ENCODE measurements around the gene AMIGO2.
A peak's percentile ranks its signal among the peaks of the same experiment; 100 is the strongest.
"Not testable (repeated sequence)": the region's sequence is repeated elsewhere in the genome, so short reads cannot be mapped to it uniquely, and the experiment has no call there.

The AMIGO2 gene

DNA sequence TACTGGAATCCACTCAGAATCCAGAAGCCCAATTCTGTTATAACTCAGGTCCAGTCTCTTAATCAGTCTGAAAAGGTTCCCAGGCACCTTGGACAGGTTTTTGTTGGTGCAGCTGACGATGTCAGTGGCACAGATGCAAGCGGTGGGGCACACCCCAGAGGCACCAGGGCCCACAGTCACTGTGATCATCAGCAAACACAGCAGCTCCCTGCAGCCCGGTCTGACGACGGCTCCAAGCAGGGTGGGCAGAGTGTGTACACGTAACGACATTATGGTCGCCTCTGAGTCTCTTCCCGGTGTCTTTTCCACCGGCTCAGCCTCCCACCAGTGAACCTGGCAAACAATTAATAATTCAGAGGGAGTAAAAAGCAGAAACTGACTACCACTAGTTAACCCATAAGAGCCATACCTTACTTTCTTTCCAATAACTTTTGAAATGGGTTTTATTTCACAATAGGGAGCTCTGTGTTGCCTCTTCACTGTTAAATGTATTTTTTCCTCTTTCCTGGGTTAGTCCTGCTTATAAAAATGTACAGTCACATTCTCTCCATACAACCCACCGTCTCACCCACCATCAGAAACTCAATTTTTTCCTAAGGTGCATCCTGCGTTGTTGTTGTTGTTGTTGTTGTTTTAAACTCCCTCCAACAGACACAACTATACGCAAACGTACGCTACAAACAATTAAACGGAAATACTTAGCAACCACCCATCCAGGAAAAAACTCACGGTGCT is 859 bp downstream of the AMIGO2 start:
- DNase-seq, result peak in 9 of 42 donors; percentile 5 to 37 (median 13)
- intact Hi-C loops (cut with DNase I), result no loop called here

DNA sequence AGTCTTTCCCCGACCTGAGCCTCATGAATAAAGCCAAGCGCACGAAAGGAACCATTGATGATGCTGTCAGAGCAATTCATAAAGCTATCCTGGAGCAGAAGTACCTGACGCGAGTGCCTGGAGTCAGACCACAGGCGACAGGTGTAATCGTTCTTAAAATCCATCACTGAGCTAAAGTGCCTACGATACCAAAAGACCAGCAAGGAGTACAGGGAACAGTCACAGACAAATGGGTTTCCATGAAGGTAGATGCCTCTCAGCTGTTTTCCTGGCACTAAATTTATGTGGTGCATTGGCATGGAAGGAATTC is 1.7 kb downstream of the AMIGO2 start:
- no peak for DNase-seq
- intact Hi-C loops (cut with DNase I), result no loop called here

DNA sequence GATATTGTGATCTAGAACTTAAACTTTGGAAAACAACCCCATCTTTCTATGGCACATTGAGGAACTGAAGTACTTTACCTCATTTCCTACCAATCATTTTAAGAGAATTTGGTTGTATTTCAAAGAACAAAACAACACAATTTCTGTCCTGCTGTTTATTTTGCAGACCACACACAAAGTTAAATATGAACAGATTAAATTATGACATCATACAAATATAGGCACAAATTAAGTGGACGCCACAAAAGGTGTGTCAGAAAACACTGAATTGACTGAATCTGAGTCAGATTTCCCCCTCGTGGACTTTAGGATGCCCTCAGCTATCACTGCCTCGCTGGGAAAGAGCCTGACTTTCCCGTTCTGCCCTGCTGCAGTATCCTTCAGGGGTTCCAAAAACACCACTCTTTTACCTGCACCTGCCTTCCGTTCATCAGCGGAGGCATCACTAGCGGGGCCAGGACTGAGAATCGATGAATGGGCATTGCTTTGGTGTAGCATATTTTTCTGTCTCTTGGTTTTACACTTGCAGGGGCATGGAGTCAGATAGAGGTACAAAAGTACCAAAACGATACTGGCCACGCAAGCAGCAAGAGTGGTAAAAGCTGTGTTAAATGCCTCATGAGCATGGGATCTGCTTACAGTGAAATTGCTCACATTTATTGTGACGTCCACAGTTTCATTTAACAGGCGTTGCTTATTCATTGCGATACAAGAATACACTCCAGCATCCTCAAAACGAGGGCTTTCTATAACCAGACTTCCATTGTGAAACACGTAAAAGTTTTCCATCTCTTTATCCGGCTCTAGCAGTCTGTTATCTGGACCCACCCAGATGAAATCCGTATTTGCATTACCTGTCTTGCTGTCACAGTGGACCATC is 2.3 kb downstream of the AMIGO2 start:
- intact Hi-C loops (cut with DNase I), result no loop called here
- no peak for DNase-seq

DNA sequence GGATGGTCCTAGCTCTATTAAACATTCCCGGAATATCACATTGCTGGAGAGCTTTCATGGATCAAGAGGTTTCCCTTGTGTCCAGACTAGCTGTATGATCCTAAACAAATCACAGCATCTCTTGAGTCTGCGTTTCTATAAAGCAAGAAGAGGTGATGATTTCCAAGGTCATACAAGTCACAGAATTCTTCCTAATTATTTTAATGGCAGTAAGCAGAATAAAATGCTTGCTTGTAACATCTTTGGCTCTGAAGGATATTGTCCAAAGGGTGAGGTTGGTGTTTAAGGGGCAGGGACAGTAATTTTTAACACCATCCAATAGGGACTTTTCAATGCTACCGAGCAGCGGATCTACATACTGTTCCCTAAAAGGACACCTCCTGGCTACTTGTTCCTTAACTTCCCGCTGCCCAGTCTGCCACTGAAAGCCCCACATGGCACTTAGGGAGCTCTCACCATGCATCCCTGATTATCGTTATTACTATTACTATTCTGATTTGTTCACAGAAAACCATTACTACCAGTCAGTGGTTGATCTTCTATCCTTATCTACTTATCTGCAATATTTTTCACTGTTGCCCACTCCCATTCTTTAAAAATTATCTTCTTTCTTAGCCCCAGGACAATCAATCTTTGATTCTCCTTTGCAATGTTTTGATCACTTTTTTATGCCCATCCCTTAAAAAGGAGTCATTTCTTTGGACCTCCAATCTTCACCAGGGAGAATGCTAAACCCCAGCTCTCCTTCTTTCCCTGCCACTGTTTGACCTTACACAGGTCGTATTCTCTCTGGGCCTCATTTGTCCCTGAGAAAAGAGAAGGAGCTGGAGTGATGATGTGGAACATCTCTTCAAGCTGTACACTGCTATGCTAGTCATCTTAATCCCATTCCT is 4.3 kb downstream of the AMIGO2 start:
- no peak for DNase-seq
- intact Hi-C loops (cut with DNase I), result no loop called here

DNA sequence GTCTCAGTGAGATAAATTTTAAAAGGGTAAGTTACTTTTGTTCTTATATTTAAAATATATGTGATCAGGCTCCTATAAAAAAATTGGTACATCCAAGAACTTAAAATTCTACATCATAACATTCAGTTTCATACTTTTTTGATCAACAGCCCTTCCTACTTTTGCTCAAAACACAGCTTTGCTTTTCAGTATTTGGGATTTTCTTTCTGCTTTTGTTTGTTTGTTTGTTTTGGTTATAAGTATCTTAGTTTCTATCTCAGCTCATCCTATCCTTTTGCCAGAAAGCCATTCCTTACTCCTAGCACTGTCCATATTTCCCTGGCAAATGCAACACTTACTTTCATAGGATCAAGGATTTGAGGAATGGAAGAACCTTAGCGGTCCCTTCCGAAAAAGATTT is 5.0 kb downstream of the AMIGO2 start:
- no peak for DNase-seq
- intact Hi-C loops (cut with DNase I), result no loop called here

DNA sequence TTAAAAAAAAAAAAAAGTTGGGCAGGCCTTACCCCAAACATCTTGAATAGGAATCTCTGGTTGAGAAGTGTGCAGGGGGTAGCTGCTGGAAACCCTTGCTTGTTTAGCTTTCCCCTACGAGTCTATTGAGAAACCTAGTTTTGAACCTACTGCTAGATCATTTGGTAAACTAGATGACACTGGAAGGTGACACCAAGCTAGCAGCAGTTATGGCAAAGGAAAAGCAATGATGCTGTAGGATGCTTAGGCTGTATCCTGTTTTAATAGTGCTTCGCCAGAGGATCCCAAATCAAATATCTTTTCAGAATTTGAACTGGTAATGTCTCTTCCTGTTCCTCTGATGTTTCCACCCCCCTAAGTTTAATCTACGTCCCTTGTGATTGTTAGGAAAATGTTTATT is 5.8 kb downstream of the AMIGO2 start:
- no peak for DNase-seq
- intact Hi-C loops (cut with DNase I), result no loop called here

DNA sequence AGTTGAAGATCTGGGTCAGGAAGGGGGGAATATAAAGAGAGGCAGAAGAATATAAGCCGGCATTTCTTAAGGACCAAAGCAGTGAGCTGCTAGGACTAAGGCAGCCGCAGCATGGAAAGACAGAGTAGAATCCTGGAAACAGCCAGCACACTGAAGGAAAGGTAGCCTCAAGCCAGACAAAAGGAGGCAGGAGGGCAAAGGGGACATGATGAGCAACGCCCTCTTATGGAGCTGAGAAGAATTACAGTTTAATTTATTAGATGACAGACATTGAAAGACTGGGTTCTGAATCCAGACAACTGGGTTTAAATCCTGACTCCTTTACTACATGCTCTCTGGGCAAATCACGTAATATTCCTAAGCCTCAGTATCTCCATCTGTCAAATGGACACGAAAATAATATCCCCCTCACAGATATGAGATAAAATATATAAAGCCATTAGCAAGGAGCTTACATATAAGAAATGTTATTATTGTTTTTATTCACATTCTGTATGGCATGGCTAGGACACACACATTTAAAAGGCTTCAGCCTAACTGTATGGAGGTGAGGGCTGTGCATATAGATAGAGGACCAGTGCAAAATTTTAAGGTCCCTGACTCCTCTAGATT is 8.4 kb downstream of the AMIGO2 start:
- no peak for DNase-seq
- intact Hi-C loops (cut with DNase I), result no loop called here

DNA sequence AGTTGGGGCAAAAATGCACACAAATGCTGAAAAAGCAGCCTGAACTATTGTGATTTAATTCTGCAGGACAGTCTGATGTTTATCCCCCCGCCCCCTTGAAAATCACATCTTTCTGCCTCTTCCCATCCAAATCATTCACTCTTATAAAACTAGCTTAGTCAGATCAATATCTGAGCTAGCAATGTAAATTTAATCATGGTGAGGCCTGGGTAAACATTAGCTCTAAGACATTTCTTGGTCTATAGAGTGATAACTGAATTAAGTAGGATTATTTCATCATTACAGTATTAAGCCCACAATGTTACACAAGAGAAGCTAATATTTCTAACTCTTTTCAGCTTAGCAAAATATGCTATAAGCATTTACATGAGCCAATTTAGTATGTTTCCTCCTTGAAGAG is 9.4 kb downstream of the AMIGO2 start:
- no peak for DNase-seq
- intact Hi-C loops (cut with DNase I), result no loop called here

DNA sequence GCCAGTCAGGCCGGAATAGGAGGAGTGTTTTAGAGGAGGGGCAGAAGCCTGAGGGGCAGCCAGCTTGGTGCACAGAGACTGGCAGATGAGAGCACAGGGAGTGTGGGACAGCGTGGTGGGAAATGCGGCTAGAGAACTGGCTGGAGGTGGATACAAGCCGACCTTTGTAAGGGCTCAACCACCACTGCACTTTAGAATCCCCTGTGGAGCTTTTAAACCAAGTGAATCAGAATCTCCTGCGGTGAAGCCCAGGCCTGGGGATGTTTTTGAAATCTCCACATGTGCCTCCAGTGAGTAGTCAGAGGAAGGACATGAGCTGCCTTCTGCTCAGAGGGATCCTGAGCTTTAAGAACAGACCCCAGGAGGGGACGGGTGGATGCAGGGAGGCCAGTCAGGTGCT is 11.2 kb downstream of the AMIGO2 start:
- no peak for DNase-seq
- intact Hi-C loops (cut with DNase I), result no loop called here

DNA sequence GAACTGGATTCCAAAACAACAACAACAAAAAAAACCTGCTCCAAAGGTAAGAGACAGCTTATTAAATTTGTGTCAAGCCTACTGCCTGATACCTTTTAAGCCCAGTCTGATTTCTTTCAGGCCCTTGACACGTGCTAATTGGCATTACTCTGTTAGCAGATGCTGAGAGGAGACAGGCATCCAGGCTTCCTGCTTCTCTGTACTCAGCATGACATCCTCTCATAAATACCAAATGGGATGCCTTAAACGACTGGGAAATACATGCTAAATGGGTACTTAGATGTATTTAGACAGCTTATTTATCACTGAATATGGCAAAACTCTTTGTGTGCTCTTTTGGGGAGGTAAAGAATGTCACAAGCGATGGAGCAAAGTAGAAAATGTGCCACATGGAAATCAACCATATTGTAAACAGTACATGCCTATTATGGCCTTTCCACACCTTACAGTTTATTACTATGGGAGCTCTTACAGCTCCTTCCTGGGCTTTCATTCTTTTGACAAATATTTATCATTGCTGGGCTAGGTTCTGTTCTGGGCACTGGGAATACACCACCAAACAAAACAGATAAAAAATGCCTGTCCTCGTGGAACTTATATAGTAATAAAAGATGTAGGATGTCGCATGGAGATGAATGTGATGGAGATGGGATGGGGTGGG is 11.9 kb downstream of the AMIGO2 start:
- DNase-seq, result no peak
- intact Hi-C loops (cut with DNase I), result no loop called here

DNA sequence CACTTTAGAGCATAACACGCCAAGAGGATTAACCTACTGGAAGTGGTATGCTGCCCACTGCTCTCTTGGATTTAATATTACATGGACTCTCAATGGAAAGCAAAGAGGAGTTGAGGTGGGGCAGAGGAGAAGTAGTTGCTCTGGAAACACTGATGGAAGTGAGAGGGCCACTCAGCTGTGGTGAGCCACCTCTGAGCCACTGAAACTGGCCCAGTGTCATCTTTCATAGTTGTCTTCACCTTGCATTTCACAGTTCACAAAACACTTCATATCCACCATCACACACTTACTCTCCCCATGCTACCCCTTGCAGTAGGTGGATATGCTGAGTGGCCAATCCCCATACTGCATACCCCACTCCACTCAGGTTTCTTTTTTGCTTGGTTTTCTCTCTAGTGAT is 12.6 kb downstream of the AMIGO2 start:
- intact Hi-C loops (cut with DNase I), result no loop called here
- no peak for DNase-seq

DNA sequence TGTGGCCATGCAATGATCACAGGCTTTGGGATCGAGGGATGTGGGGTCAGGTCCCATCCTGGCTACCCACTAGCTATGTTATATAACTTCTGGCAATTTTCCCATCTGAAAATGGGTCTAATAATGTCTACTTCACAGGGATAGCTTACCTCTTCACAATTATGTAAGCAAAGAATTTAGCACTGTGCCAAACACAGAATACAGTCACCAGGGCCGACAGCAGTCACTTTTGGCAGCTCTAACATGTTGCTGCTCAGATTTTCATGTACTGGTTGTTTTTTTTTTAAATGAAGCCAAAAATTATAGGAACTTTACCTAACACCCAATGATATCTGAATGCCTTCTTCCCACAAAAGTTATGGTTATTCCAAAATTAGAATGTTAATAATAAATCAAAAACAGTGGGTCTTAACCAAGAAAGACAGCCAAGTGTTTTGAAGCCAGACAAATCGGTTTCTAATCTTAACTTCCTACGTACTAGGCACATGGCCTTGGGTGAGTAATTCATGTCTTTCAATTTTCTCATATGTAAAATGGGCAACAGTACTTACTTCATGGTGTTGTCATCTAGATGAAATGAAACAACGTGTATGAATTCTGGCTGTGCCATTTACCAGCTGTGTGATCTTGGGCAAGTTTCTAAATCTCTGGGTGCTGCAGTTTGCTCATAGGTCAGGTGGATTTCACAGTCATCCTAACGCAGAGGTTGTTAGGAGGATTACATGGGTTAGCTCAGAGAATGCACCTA is 13.3 kb downstream of the AMIGO2 start:
- intact Hi-C loops (cut with DNase I), result no loop called here
- no peak for DNase-seq

DNA sequence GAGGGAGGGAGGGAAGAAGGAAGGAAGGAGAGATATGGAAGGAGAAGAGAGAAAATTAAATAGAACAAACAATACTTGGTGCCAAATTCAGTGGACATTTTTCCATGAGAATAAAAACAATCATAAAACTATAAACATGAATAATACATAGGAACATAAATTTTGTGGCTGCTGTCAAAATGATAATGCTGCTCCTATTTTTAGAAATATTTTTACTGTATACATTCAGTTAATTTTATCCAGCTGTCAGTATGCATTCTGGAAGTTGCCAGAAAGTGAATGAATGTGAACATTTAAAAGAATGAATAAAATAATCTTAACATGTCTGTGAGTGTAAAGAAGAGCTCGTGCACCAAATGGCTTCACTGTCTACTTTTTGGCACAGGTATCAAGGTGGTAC is 14.2 kb downstream of the AMIGO2 start:
- DNase-seq, result no peak
- intact Hi-C loops (cut with DNase I), result no loop called here

DNA sequence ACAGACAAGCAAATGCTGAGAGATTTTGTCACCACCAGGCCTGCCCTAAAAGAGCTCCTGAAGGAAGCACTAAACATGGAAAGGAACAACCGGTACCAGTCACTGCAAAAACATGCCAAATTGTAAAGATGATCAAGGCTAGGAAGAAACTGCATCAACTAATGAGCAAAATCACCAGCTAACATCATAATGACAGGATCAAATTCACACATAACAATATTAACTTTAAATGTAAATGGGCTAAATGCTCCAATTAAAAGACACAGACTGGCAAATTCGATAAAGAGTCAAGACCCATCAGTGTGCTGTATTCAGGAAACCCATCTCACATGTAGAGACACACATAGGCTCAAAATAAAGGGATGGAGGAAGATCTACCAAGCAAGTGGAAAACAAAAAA is 21.1 kb downstream of the AMIGO2 start:
- DNase-seq; intact Hi-C loops (cut with DNase I): not testable (repeated sequence)

DNA sequence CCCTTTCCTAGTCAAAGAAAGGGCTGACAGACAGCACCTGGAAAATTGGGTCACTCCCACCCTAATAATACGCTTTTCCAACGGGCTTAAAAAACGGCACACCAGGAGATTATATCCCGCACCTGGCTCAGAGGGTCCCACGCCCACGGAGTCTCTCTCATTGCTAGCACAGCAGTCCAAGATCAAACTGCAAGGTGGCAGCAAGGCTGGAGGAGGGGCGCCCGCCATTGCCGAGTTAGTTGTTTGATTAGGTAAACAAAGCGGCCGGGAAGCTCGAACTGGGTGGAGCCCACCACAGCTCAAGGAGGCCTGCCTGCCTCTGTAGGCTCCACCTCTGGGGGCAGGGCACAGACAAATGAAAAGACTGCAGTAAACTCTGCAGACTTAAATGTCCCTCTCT is 22.8 kb downstream of the AMIGO2 start:
- intact Hi-C loops (cut with DNase I); DNase-seq: not testable (repeated sequence)

DNA sequence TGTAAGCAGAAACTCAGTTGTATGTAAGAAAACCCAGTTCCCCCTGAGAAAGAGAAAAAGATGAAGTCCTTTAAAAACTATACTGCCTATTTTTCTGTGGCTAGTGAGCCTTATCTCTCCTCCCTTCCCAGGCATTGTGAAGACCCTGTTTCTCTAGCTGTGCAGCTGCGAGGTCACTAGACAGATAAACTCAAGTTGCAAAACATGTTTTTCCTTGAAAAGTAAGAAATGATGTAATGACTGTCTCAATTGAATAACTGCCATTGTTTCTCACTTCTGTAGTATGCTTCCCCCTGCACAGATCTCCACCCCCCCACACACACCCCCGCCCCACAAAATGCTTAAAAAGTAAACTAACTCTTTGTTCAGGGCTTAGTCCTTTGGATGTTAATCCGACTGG is 23.9 kb downstream of the AMIGO2 start:
- intact Hi-C loops (cut with DNase I); DNase-seq: not testable (repeated sequence)

DNA sequence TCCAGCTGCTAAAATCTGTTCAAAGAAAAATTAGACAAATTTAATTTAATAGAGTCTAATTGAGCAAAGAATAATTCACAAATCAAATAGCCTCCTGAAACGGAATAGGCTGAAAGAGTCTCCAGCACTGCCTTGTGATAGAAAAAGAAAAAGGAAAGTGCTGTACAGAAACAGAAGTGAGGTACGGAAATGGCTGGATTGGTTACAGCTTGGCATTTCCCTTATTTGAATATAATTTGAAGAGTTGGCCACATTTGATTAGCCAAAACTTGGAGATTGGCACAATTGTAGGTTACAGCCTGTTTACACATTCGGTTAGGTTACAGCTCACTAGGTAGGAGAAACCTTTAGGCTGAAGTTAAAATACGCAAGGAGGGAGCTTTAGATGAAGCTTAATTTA is 25.1 kb downstream of the AMIGO2 start:
- intact Hi-C loops (cut with DNase I), result no loop called here
- no peak for DNase-seq

DNA sequence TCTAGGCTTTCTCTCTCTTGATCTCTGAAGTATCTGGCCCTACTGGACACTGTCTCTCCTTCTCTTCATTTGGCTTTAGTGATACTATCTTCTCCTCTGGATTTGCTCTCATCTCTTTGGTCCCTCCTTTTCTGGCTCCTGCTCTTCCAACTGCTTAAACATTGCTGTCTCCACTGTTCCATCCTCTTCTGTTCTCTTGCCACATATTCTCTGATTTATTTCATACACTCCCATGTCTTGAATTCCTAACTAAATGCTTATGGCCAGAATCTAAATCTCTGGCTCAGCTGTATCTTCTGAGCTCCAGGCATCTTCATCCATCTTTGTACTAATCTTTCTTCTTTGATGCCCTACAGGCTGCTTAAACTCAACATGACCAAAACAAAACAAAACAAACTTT is 25.8 kb downstream of the AMIGO2 start:
- intact Hi-C loops (cut with DNase I), result no loop called here
- no peak for DNase-seq

Data from head of caudate nucleus (tissue), 42 donors.